ENCODE measurements around the gene HPS6. TPM values are rescaled to one million over a fixed set of nuclear protein-coding genes. Genes with fewer than 3 reads are reported as not detected.

Gene HPS6

DNA sequence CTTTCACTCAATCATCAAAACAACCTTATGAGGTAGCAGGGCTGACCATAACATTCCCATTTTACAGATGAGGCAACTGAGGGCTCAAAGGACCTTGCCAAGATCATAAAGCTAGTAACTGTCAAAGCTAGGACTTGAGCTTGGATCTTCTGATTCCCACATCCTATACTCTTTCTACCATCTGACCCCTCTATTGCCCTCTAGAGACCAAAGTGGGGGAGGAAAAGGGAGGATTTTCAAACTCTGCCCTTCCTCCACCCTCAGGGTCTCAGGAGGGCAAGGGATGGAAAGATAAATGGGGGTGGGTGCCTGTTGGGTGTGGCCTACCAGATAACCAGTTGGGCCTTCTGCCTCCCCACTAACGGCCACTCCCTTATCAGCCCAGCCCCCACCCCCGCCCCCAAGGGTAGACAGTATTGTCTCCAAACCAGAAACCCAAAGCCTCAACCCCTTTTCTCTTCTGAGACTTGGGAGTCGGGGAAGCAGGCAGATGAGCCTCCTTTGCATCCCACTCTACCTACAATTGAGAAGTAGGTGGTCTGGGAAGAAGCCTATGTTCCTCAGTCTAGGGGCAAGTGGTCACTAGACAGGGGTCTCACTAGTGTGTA, 47.2 kb downstream of the HPS6 start:
- Histone ChIP-seq H3K9me3 (replicated peaks; ENCODE audit: low read length) (no peaks in the 10 kb centered on the region), H3K36me3 (ENCODE audit: insufficient read depth, low read length) (peaks cover 38% of the 10 kb centered on the region), H3K4me2 (ENCODE audit: low read length) (peak overlapping the region; percentile 97), H3K4me1 (ENCODE audit: control insufficient read depth, insufficient read depth, low read length) (peaks cover 30% of the 10 kb centered on the region), H3K4me3 (ENCODE audit: low read length) (no peak overlapping the region), H3K27me3 (ENCODE audit: control insufficient read depth, insufficient read depth, low read length) (no peaks in the 10 kb centered on the region), H3K9ac (ENCODE audit: low read depth, low read length) (peak overlapping the region; percentile 89)

- no peaks in the 10 kb centered on the region for H3K27me3 ChIP-seq (ENCODE audit: control insufficient read depth, insufficient read depth, low read length)
- H3K36me3 ChIP-seq (ENCODE audit: insufficient read depth, low read length) = peaks cover 30% of the 10 kb centered on the region
- H3K9ac ChIP-seq (ENCODE audit: low read depth, low read length) = peak overlapping the region; percentile 89
- peak overlapping the region; percentile 97 for H3K4me2 ChIP-seq (ENCODE audit: low read length)
- H3K4me1 ChIP-seq (ENCODE audit: control insufficient read depth, insufficient read depth, low read length) = peaks cover 41% of the 10 kb centered on the region
- peak overlapping the region; percentile 87 for H3K4me3 ChIP-seq (ENCODE audit: low read length)
- no peaks in the 10 kb centered on the region for H3K9me3 ChIP-seq (replicated peaks; ENCODE audit: low read length)
Observed at GRCh38 chr10:102113261-102113955, 48.3 kb downstream of the HPS6 start.

GRCh38 chr10:102113956-102114857, 49.1 kb downstream of the HPS6 start:
- peak overlapping the region; percentile 87 for H3K4me3 ChIP-seq (ENCODE audit: low read length)
- H3K9me3 ChIP-seq (replicated peaks; ENCODE audit: low read length) = no peaks in the 10 kb centered on the region
- H3K4me1 ChIP-seq (ENCODE audit: control insufficient read depth, insufficient read depth, low read length) = peaks cover 49% of the 10 kb centered on the region
- no peaks in the 10 kb centered on the region for H3K27me3 ChIP-seq (ENCODE audit: control insufficient read depth, insufficient read depth, low read length)
- peaks cover 22% of the 10 kb centered on the region for H3K36me3 ChIP-seq (ENCODE audit: insufficient read depth, low read length)
- H3K4me2 ChIP-seq (ENCODE audit: low read length) = peak overlapping the region; percentile 97
- peak overlapping the region; percentile 89 for H3K9ac ChIP-seq (ENCODE audit: low read depth, low read length)

DNA sequence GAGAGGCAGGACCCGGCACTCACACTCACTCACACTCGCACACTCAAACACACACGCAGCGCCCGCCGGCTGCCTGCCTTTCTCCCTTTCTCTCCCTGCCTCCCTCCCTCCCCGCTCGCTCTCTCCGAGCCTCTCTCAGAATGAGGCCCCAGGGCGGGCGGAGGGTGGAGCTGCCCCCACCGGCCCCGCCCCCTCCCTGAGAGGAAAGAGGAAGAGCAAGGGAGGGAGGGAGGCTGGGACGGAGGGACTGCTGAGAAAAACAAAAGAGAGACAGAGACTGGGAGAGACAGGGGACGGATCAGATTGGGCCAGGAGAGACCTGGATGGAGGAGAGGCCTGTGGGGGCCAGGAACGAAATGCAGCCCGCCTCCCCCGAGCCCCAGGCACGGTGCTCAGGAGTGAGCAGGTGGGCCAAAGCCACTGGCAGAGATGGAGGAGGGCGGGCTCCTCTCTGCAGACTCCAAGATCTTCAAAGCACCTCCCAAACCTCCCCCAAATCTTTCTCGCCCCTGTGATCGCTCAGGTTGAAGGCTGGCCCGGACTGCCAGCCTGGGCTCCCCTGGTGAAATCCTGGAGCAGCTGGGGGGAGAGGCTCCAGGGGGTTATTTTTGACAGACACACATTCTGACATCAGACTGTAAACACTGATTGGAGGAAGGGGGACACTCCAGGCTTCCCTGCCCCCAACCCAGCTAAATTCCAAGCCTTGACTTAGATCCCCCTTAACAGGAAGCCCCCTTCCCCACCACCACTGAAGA, 49.9 kb downstream of the HPS6 start:
- Histone ChIP-seq H3K4me1 (ENCODE audit: control insufficient read depth, insufficient read depth, low read length) (peaks cover 52% of the 10 kb centered on the region), H3K9me3 (replicated peaks; ENCODE audit: low read length) (no peaks in the 10 kb centered on the region), H3K36me3 (ENCODE audit: insufficient read depth, low read length) (peaks cover 13% of the 10 kb centered on the region), H3K4me3 (ENCODE audit: low read length) (peak overlapping the region; percentile 87), H3K27me3 (ENCODE audit: control insufficient read depth, insufficient read depth, low read length) (no peaks in the 10 kb centered on the region), H3K4me2 (ENCODE audit: low read length) (peak overlapping the region; percentile 89), H3K9ac (ENCODE audit: low read depth, low read length) (peak overlapping the region; percentile 66)

GRCh38 chr10:102115775-102116174, 50.6 kb downstream of the HPS6 start:
- Histone ChIP-seq H3K9ac (ENCODE audit: low read depth, low read length) (peak overlapping the region; percentile 66), H3K27me3 (ENCODE audit: control insufficient read depth, insufficient read depth, low read length) (no peaks in the 10 kb centered on the region), H3K4me1 (ENCODE audit: control insufficient read depth, insufficient read depth, low read length) (peaks cover 52% of the 10 kb centered on the region), H3K9me3 (replicated peaks; ENCODE audit: low read length) (no peaks in the 10 kb centered on the region), H3K36me3 (ENCODE audit: insufficient read depth, low read length) (peaks cover 6% of the 10 kb centered on the region), H3K4me2 (ENCODE audit: low read length) (peak overlapping the region; percentile 89), H3K4me3 (ENCODE audit: low read length) (peak overlapping the region; percentile 87)

GRCh38 chr10:102116656-102117055, 51.5 kb downstream of the HPS6 start:
- Histone ChIP-seq H3K4me1 (ENCODE audit: control insufficient read depth, insufficient read depth, low read length) (peaks cover 61% of the 10 kb centered on the region), H3K27me3 (ENCODE audit: control insufficient read depth, insufficient read depth, low read length) (no peaks in the 10 kb centered on the region), H3K9me3 (replicated peaks; ENCODE audit: low read length) (no peaks in the 10 kb centered on the region), H3K4me2 (ENCODE audit: low read length) (peak overlapping the region; percentile 90), H3K9ac (ENCODE audit: low read depth, low read length) (no peak overlapping the region), H3K4me3 (ENCODE audit: low read length) (no peak overlapping the region), H3K36me3 (ENCODE audit: insufficient read depth, low read length) (no peaks in the 10 kb centered on the region)

Small RNA genes lying within 50 kb of the gene (small RNA-seq; reads per million reads assigned to genes)
- gene AL500527.1 (not detected), gene AL500527.2 (not detected)

All from skeletal muscle satellite cell (primary cell).